Stimulated activated CD8-positive, alpha-beta memory T cell treated with anti-CD3 and anti-CD28 coated beads, Interleukin-15, amount 100 ng/mL, for 1 hour (primary cell): Measurements from ENCODE around the gene NAV1.
"Not testable (repeated sequence)": the region's sequence is repeated elsewhere in the genome, so short reads cannot be mapped to it uniquely, and the experiment has no call there.

Experiments
- DNase-seq: peaks from one replicate; pipeline ENCODE4 v3.0.0-alpha.2; 2020; ENCODE audit warnings: low read depth

Gene NAV1

GRCh38 chr1:201528631-201529252 lies 10.2 kb upstream of the NAV1 start:
- no peak for DNase-seq

- no peak for DNase-seq
Measured at GRCh38 chr1:201530741-201531531, 8.0 kb upstream of the NAV1 start.

- no peak for DNase-seq
Measured at GRCh38 chr1:201531551-201532425, 7.1 kb upstream of the NAV1 start.

GRCh38 chr1:201533836-201534235 lies 5.1 kb upstream of the NAV1 start:
- DNase-seq = no peak

- DNase-seq = no peak
Measured at GRCh38 chr1:201535046-201535918, 3.6 kb upstream of the NAV1 start.

- no peak for DNase-seq
Measured at GRCh38 chr1:201535919-201536245, 3.0 kb upstream of the NAV1 start.

- DNase-seq = no peak
Measured at GRCh38 chr1:201536558-201536957, 2.4 kb upstream of the NAV1 start.

GRCh38 chr1:201537028-201537427 lies 1.9 kb upstream of the NAV1 start:
- no peak for DNase-seq

GRCh38 chr1:201537467-201537866 lies 1.5 kb upstream of the NAV1 start:
- no peak for DNase-seq

GRCh38 chr1:201537891-201538611 lies 876 bp upstream of the NAV1 start:
- no peak for DNase-seq

GRCh38 chr1:201539561-201540431 lies 869 bp downstream of the NAV1 start:
- DNase-seq = no peak

- DNase-seq = no peak
Measured at GRCh38 chr1:201540846-201541735, 2.2 kb downstream of the NAV1 start.

- no peak for DNase-seq
Measured at GRCh38 chr1:201542309-201543035, 3.5 kb downstream of the NAV1 start.

GRCh38 chr1:201543871-201544642 lies 5.1 kb downstream of the NAV1 start:
- no peak for DNase-seq

GRCh38 chr1:201544710-201545109 lies 5.8 kb downstream of the NAV1 start:
- DNase-seq = no peak

GRCh38 chr1:201545851-201546492 lies 7.0 kb downstream of the NAV1 start:
- DNase-seq = no peak

GRCh38 chr1:201549522-201549921 lies 10.6 kb downstream of the NAV1 start:
- not testable (repeated sequence) for DNase-seq
